ENCODE data around the gene NELL2. TPM values are rescaled to one million over a fixed set of nuclear protein-coding genes. Genes with fewer than 3 reads are reported as not detected.
"Not testable (repeated sequence)": the region's sequence is repeated elsewhere in the genome, so short reads cannot be mapped to it uniquely, and the experiment has no call there.

Gene NELL2
- total RNA-seq, 8 experiments from 2014 or later = 5.1 to 148 (median 66.5) TPM

DNA sequence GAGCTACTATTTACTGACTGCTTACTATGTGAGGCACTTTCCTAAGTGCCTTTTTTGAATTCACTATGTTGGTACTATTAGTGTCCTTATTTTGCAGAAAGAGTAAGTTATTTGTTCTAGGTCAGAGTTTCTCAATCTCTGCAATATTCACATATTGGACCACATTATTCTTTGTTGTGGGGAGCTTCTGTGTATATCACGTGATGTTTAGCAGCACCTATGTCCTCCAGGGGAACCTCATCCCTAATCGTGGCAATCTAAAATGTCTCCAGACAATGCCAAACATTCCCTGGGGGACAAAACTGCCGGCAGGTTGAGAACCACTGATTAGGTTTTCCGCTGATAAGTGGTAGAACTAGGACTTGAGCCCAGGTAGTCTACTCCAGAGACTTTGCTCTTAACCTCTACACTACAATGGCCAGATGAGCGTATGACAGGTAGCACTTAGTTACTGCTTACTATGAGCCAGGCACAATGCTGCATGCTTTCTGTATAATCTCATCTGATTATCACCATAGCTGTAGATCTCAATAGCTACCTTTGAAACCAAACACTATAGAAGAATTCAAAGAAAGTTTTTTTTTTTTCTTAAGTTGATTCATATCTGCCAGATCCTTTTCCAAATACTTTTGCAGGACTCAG lies 38.9 kb downstream of the NELL2 start:
- ATAC-seq (replicated peaks in 6 of 8) = no peak
- in situ Hi-C loops (cut with MboI; ENCODE audit: low pct_unique_long_range_greater_than_20kb in 2 of 9, low sequenced_read_pairs in 9 of 9, unreplicated experiment in 9 of 9) = no loop called here
- no peak overlapping the region for H3K27ac ChIP-seq
- WGBS, 10 experiments = 18 to 100% (median 72%) methylated on average over 1 to 5 of the region's 5 CpGs; no CpG with 5 or more reads in 1 of the 10 experiments
- no peak overlapping the region for H3K4me3 ChIP-seq
- no peaks in the 10 kb centered on the region for H3K4me1 ChIP-seq (replicated peaks in 1 of 2)

DNA sequence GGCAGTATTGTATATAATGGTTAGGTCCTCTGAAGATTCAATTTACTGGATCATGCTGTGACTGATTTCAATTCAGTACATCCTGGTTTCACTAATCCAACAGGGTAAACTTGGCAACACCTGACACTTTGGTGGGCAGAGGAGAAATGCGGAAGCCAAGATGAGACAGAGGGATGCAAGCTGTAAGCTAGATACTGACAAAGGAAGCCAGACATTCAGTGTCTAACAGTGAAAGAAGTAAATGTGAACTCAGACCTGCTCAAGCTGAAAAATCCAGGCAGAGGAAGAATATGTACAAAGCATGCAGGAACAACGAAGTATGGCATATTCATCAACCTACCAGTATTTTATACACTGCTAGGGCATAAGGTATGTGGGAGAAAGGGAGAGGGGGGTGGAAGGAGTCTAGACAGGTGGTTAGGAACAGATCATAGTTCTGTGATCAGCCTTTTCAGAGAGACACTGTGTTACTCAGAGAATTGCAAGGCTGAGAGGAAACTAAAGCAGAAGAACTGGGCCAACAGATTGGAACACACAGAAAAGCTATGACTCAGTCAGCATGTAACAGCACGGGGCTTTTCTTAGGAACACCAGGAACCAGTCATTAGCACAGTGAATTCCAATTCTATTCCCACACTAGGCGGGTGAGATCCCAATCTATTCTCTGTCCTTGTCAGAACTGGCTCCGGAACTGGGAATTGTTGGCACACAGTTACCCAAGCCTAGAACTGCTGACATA lies 40.3 kb downstream of the NELL2 start:
- H3K27ac ChIP-seq = no peak overlapping the region
- in situ Hi-C loops (cut with MboI; ENCODE audit: low pct_unique_long_range_greater_than_20kb in 2 of 9, low sequenced_read_pairs in 9 of 9, unreplicated experiment in 9 of 9) = no loop called here

DNA sequence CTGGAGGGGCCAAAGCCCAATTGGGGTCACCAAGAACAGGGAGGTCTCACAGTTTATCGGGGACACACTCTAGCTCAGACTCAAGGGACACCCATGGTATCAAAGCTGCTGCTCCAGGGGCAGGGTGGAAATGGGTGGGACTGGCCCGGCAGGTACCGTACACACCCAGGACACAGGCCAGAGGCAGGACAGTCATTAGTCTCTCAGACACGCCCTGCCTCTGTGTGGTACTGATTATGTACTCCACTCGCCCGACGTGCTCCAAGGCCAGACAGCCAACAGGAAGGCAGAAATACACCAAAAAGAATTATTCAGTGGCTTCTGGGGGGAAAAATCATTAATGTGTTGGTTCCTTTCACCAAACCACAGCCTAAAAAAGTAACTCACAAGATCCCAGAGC lies 41.1 kb downstream of the NELL2 start:
- H3K27ac ChIP-seq; in situ Hi-C loops (cut with MboI; ENCODE audit: low pct_unique_long_range_greater_than_20kb in 2 of 9, low sequenced_read_pairs in 9 of 9, unreplicated experiment in 9 of 9); H3K4me3 ChIP-seq; H3K4me1 ChIP-seq (replicated peaks in 1 of 2): not testable (repeated sequence)
- 0% methylated on average over 1 of the region's 7 CpGs; no CpG with 5 or more reads in 9 of the 10 experiments for WGBS, 10 experiments
- ATAC-seq (replicated peaks in 6 of 8) = peak in 2 of 8 experiments; percentile 22 to 48

More for the DNA sequence above, 40.3 kb downstream of the NELL2 start:
- peak in 5 of 8 experiments; percentile 19 to 78 (median 57) for ATAC-seq (replicated peaks in 6 of 8)
- H3K4me3 ChIP-seq = no peak overlapping the region
- 0 to 96% (median 92%) methylated on average over 1 to 5 of the region's 5 CpGs; no CpG with 5 or more reads in 1 of the 10 experiments for WGBS, 10 experiments
- no peaks in the 10 kb centered on the region for H3K4me1 ChIP-seq (replicated peaks in 1 of 2)

DNA sequence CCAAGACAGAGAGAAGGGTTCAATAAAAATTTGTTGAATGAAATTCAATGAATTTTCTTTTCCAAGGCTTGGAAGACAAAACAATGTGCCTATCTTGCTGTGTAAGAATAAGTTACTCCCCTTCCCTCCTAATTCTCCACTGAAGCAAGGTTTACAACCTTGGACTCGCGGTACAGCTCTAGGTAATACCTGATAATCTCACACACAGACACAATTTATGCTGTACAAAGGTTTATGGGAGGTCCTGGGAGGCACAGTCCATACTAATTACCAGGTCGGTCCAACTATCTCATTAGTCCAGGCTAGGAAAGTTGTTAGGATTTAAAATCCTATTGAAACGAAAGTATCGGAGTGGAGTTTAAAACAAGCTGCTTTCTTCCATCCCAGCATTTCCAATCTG lies 42.6 kb downstream of the NELL2 start:
- 42 to 100% (median 88%) methylated on average over 1 to 5 of the region's 5 CpGs; no CpG with 5 or more reads in 1 of the 10 experiments for WGBS, 10 experiments
- in situ Hi-C loops (cut with MboI; ENCODE audit: low pct_unique_long_range_greater_than_20kb in 2 of 9, low sequenced_read_pairs in 9 of 9, unreplicated experiment in 9 of 9) = no loop called here
- Histone ChIP-seq H3K4me1 (replicated peaks in 1 of 2) (no peaks in the 10 kb centered on the region), H3K27ac (no peak overlapping the region), H3K4me3 (no peak overlapping the region)
- ATAC-seq (replicated peaks in 6 of 8) = no peak

DNA sequence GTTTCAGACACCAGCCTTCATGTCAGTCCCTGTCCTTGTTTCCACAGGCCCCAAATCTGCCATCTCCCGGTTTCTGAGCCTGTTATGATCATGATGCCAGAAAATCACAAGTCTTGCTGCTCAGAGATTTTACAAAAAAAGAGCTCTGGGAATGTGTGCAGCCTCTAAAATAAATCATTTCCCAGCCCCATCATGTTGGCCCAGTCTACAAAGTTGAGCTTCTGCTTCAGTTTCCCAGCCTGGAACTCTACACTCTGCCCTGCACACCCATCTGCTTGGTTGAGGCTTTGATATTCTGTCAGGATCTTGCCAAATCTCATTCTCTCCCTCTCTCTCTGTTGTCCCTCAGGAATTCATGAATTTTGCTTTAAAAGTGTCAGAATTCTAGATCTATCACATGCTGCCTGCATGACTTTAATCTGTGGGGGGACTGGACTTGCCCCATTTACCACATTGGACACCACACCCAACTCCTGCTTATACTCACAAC lies 45.5 kb downstream of the NELL2 start:
- in situ Hi-C loops (cut with MboI; ENCODE audit: low pct_unique_long_range_greater_than_20kb in 2 of 9, low sequenced_read_pairs in 9 of 9, unreplicated experiment in 9 of 9) = no loop called here
- Histone ChIP-seq H3K4me1 (replicated peaks in 1 of 2) (no peaks in the 10 kb centered on the region), H3K4me3 (no peak overlapping the region), H3K27ac (no peak overlapping the region)
- peak in 2 of 8 experiments; percentile 66 to 90 for ATAC-seq (replicated peaks in 6 of 8)
- 0 to 93% (median 0%) methylated on average over 1 of the region's 1 CpG; no CpG with 5 or more reads in 5 of the 10 experiments for WGBS, 10 experiments

DNA sequence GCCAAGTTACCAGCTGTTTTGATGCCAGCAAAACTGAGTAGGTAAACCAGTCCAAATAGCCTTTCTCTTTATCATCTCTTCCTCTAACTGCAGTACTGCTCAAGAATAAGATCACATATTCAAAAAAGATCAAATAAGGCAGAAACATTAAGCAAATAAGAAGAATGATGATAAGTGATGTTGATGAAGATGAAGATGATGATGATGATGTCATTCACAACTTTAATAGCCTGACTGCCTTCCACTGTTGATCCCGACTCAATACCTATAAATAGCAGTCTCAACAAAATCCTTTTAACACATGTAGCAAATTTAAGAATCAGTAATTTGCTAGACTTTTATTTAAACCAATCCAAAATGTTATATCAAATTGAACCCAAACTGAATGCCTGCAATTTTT lies 47.1 kb downstream of the NELL2 start:
- in situ Hi-C loops (cut with MboI; ENCODE audit: low pct_unique_long_range_greater_than_20kb in 2 of 9, low sequenced_read_pairs in 9 of 9, unreplicated experiment in 9 of 9) = no loop called here
- 0 to 100% (median 48%) methylated on average over 1 of the region's 1 CpG; no CpG with 5 or more reads in 4 of the 10 experiments for WGBS, 10 experiments

DNA sequence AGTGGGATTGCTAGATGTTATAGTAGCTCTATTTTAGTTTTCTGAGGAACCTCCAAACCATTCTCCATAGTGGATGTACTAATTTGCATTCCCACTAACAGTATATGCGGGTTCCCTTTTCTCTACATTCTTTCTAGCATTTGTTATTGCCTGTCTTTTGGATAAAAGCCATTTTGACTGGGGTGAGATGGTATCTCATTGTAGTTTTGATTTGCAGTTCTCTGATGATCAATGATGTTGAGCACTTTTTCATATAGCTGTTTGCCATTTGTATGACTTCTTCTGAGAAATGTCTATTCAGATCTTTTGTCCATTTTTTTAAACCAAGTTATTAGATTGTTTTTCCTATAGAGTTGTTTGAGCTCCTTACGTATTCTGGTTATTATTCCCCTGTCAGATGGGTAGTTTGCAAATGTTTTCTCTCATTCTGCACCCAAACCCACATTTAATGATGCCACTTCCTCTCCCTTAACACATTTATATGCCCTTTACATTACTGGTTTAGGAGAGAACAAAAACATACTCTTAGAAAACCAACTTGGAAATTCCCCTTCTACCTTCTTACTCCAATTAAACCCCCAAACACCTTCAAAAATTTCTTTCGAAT lies 48.2 kb downstream of the NELL2 start:
- H3K27ac ChIP-seq = no peak overlapping the region
- in situ Hi-C loops (cut with MboI; ENCODE audit: low pct_unique_long_range_greater_than_20kb in 2 of 9, low sequenced_read_pairs in 9 of 9, unreplicated experiment in 9 of 9) = no loop called here
- ATAC-seq (replicated peaks in 6 of 8) = no peak
- H3K4me3 ChIP-seq = no peak overlapping the region
- 3 to 100% (median 97%) methylated on average over 2 to 3 of the region's 3 CpGs for WGBS, 10 experiments
- H3K4me1 ChIP-seq (replicated peaks in 1 of 2) = no peaks in the 10 kb centered on the region

More for the DNA sequence above, 47.1 kb downstream of the NELL2 start:
- H3K27ac ChIP-seq = no peak overlapping the region
- H3K4me3 ChIP-seq = no peak overlapping the region
- H3K4me1 ChIP-seq (replicated peaks in 1 of 2) = no peaks in the 10 kb centered on the region
- no peak for ATAC-seq (replicated peaks in 6 of 8)

DNA sequence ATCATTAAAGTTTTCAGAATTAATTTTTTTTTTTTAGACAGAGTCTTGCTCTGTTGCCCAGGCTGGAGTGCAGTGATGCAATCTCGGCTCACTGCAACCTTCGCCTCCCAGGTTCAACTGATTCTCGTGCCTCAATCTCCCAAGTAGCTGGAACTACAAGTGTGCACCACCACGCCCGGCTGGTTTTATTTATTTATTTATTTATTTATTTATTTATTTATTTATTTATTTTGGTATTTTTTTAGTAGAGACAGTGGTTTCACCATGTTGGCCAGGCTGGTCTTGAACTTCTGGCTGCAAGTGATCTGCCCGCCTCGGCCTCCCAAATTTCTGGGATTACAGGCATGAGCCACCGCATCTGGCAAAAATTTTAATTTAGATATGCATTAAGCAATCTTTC lies 54.4 kb downstream of the NELL2 start:
- ATAC-seq (replicated peaks in 6 of 8); H3K27ac ChIP-seq; in situ Hi-C loops (cut with MboI; ENCODE audit: low pct_unique_long_range_greater_than_20kb in 2 of 9, low sequenced_read_pairs in 9 of 9, unreplicated experiment in 9 of 9); H3K4me1 ChIP-seq (replicated peaks in 1 of 2); H3K4me3 ChIP-seq: not testable (repeated sequence)
- WGBS, 10 experiments = 57 to 100% (median 92%) methylated on average over 2 to 8 of the region's 8 CpGs; no CpG with 5 or more reads in 1 of the 10 experiments

DNA sequence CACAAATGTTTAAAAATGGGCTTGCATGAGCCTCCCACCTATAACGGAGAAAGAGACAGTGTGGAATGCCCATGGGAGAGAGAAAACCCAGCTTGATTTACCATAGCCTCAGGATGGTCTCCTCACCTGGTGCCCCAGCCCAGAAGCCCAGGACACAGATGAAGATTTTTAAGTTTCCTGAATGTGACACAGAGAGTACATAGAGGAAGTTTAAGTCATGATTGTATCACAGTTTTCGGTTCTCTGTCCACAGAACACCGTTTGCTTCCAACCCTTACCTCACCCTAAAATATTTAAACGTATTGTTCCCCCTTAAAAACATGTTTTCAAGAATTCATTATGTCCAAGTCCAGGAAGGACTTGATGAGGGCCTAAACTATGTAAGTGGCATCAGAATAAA lies 56.2 kb downstream of the NELL2 start:
- in situ Hi-C loops (cut with MboI; ENCODE audit: low pct_unique_long_range_greater_than_20kb in 2 of 9, low sequenced_read_pairs in 9 of 9, unreplicated experiment in 9 of 9) = no loop called here
- no peak for ATAC-seq (replicated peaks in 6 of 8)
- H3K4me3 ChIP-seq = no peak overlapping the region
- 7 to 100% (median 73%) methylated on average over 1 to 4 of the region's 4 CpGs; no CpG with 5 or more reads in 2 of the 10 experiments for WGBS, 10 experiments
- peaks cover 0 to 2% of the 10 kb centered on the region in 2 donors for H3K4me1 ChIP-seq (replicated peaks in 1 of 2)
- H3K27ac ChIP-seq = no peak overlapping the region

DNA sequence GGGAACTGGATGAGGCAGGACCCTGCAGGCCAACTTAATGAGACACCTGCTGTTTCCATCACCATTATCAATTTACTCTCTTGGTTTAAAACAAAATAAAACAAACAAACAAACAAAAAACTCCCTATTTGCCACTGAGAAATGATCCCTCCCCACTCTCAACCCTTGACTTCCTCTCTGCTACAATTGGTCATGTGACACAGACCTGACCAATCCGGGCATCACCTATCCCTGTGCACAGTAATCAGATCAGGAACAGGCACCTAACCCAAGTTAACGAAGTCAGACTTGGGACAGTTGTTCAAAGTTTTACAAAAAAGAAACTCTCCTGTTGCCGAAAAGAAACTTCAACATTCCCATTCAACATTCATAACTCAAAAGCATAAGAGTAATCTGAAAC lies 58.4 kb downstream of the NELL2 start:
- Histone ChIP-seq H3K4me1 (replicated peaks in 1 of 2) (peaks cover 0 to 2% of the 10 kb centered on the region in 2 donors), H3K27ac (no peak overlapping the region), H3K4me3 (no peak overlapping the region)
- no peak for ATAC-seq (replicated peaks in 6 of 8)
- 13 to 100% (median 86%) methylated on average over 1 to 3 of the region's 3 CpGs; no CpG with 5 or more reads in 1 of the 10 experiments for WGBS, 10 experiments
- in situ Hi-C loops (cut with MboI; ENCODE audit: low pct_unique_long_range_greater_than_20kb in 2 of 9, low sequenced_read_pairs in 9 of 9, unreplicated experiment in 9 of 9) = no loop called here

DNA sequence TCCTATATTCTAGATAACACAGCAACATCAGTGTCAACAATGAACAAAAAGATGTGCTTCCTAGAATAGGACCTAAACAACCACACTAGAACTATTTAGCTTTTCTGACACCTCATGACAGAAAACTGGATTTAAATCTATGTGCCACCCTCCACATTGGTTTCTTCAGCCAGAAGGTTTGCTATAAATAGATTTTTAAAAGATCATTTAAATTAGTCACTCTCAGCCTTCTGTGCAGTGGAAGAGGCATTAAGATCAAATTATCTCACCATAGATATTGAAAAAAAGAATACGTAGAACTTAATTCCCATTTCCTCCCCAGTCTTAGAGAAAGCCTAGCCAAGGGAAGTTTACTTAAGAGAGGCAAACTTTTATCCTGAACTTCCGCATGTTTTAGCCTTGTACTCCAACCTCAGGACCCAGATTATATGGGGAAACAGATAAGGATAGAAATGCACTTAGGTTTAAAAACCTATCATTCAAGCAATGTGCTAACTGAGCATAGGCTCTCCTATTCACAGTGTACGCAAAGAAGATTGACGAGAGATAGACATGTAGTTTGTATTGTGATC lies 59.6 kb downstream of the NELL2 start:
- H3K4me3 ChIP-seq = no peak overlapping the region

DNA sequence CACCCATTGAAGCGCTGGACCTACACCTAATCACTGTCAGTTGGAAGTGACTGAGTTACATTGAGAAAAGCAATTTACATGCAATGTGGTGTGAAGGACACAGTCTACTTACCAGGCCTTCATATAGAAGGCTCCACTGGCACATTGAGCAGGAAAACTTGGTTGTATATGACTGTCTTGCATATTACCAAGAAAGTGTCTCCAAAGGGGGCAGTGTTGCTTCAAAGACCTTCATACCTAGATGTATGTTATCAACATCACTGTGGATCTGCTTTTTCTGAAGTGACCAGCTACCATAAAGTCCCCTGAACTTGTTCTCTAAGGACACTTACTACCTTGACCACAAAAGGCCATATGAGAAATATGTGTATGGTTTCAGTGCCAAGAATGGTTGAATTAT lies 64.1 kb downstream of the NELL2 start:
- in situ Hi-C loops (cut with MboI; ENCODE audit: low pct_unique_long_range_greater_than_20kb in 2 of 9, low sequenced_read_pairs in 9 of 9, unreplicated experiment in 9 of 9) = no loop called here
- no peak for ATAC-seq (replicated peaks in 6 of 8)
- Histone ChIP-seq H3K4me1 (replicated peaks in 1 of 2) (peaks cover 5 to 14% of the 10 kb centered on the region in 2 donors), H3K27ac (no peak overlapping the region), H3K4me3 (no peak overlapping the region)
- 57 to 100% (median 86%) methylated on average over 1 of the region's 1 CpG; no CpG with 5 or more reads in 5 of the 10 experiments for WGBS, 10 experiments

More for the DNA sequence above, 59.6 kb downstream of the NELL2 start:
- Histone ChIP-seq H3K27ac (no peak overlapping the region), H3K4me1 (replicated peaks in 1 of 2) (peaks cover 0 to 2% of the 10 kb centered on the region in 2 donors)
- no peak for ATAC-seq (replicated peaks in 6 of 8)
- in situ Hi-C loops (cut with MboI; ENCODE audit: low pct_unique_long_range_greater_than_20kb in 2 of 9, low sequenced_read_pairs in 9 of 9, unreplicated experiment in 9 of 9) = no loop called here
- 44 to 100% (median 80%) methylated on average over 2 to 4 of the region's 4 CpGs; no CpG with 5 or more reads in 1 of the 10 experiments for WGBS, 10 experiments

DNA sequence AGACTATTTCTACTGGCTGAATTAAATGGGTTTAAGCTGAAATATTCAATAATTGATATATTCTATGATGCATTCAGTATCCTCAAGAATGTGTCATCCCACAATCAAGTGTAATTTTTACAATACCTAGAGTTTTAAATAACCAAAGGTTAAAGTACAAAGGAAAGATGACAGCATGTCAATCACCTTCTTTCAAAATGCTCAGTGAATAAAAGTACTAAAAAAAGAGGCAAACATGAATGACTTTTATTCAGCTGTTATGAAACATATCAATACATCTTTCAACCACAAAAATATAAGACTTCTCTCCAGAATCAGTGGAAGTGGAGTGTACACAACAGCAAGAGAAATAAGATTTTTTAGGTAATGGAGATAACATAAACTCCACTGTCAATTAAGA lies 72.0 kb downstream of the NELL2 start:
- ATAC-seq (replicated peaks in 6 of 8) = no peak
- Histone ChIP-seq H3K4me1 (replicated peaks in 1 of 2) (no peaks in the 10 kb centered on the region), H3K27ac (no peak overlapping the region), H3K4me3 (no peak overlapping the region)
- in situ Hi-C loops (cut with MboI; ENCODE audit: low pct_unique_long_range_greater_than_20kb in 2 of 9, low sequenced_read_pairs in 9 of 9, unreplicated experiment in 9 of 9) = no loop called here
